Measurements from ENCODE around the gene IL17REL.

DNA sequence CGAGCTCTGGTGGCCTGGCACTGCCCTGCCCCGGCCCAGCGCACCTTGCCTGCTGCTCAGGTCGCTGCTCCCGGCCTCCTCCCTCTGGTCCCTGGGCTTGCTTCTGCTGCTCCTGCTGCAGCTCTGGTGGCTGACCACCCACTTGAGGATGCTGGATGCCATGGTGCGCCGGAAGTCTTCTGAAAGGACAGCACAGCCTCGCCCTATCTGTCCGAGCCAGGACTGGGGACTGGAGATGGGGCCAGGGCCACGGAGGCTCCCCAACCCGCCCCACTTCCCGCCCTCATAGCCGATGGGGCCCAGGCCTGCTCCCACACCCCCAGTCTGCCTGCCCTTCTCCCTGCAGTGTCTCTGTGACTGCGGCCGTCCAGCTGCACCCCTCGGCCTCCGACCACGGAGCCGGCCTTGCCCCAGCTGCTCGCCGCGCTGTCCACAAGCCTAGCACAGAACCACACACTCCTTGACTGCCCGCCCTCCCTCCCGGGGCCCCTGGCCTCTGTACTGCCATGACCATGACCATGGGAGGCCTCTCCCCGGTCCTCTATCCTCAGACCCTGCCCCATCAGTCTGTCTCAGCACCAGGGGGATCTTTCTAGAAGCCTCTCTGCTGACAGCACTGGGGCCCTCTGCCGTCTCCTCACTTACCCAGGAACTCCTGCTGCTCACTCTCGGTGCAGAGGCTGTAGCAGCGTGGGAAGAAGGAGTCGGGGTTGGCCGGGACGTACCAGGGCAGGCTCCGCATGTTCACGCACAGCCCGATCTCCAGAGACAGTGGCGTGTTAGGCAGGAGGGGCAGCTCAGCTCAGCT, 32.9 kb upstream of the IL17REL start:
- TF ChIP-seq, protein P1, sequence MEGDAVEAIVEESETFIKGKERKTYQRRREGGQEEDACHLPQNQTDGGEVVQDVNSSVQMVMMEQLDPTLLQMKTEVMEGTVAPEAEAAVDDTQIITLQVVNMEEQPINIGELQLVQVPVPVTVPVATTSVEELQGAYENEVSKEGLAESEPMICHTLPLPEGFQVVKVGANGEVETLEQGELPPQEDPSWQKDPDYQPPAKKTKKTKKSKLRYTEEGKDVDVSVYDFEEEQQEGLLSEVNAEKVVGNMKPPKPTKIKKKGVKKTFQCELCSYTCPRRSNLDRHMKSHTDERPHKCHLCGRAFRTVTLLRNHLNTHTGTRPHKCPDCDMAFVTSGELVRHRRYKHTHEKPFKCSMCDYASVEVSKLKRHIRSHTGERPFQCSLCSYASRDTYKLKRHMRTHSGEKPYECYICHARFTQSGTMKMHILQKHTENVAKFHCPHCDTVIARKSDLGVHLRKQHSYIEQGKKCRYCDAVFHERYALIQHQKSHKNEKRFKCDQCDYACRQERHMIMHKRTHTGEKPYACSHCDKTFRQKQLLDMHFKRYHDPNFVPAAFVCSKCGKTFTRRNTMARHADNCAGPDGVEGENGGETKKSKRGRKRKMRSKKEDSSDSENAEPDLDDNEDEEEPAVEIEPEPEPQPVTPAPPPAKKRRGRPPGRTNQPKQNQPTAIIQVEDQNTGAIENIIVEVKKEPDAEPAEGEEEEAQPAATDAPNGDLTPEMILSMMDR (IDR thresholded peaks at IDR 0.05) = no peak
- no peak for TF ChIP-seq POLR2A (IDR thresholded peaks at IDR 0.05)

Data from adrenal gland (tissue), 5 donors.